ENCODE results near the gene BMPR2.
"Not testable (repeated sequence)": the region's sequence is repeated elsewhere in the genome, so short reads cannot be mapped to it uniquely, and the experiment has no call there.

GRCh38 chr2:202358924-202359323, 17.2 kb upstream of the BMPR2 start:
- TF ChIP-seq RAD21 (IDR thresholded peaks at IDR 0.05; ENCODE audit: low read length); CTCF (IDR thresholded peaks at IDR 0.05); USF2 (IDR thresholded peaks at IDR 0.05; ENCODE audit: borderline replicate concordance, low read depth, low read length); POLR2AphosphoS5 (IDR thresholded peaks at IDR 0.05; ENCODE audit: low read depth, low read length); FOXJ3 (CRISPR knock-in tag; IDR thresholded peaks at IDR 0.05); MAX (IDR thresholded peaks at IDR 0.05; ENCODE audit: low read depth); MXI1 (IDR thresholded peaks at IDR 0.05; ENCODE audit: low read depth, low read length); TCF12 (IDR thresholded peaks at IDR 0.05); CHD2 (IDR thresholded peaks at IDR 0.05; ENCODE audit: low read length, partially characterized antibody); EZH2phosphoT487 (IDR thresholded peaks at IDR 0.05; ENCODE audit: borderline replicate concordance, low read depth); REST (IDR thresholded peaks at IDR 0.05; ENCODE audit: low read depth, low read length): not testable (repeated sequence)
